T1000 (cell line): ENCODE data around the gene APCDD1L.

ENCODE experiments used
- DNase-seq: peaks from one replicate; lab custom pipeline; 2025; ENCODE audit warnings: mixed read lengths; lab: John Stamatoyannopoulos, UW

Gene APCDD1L

DNA sequence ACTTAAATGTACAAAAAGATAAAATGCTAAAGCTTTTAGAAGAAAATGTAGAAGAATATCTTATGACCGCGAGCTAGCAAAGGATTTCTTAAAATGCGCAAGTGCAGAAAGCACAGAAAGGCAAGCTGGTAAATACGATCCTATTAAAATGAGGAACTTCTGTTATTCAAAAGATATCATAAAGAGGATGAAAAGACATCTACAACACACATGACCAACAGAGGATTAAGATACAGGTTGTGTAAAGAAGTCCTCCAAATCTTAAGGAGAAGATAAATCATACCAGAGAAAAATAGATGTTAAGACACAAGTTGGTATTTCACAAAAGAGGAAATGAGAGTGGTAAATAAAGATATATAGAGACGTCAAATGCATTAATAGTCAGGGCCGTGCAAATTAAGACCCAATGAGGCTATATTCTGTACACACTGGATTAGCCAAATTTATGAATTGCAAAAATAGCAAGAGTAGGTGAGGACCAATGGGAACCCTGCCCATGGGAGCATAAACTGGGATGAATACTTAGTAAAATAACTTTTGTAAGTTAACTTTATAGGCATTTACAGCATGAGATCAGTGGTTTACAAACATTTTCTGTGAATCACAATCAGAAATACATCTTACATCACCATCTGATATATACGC is 23.0 kb downstream of the APCDD1L start:
- no peak for DNase-seq

DNA sequence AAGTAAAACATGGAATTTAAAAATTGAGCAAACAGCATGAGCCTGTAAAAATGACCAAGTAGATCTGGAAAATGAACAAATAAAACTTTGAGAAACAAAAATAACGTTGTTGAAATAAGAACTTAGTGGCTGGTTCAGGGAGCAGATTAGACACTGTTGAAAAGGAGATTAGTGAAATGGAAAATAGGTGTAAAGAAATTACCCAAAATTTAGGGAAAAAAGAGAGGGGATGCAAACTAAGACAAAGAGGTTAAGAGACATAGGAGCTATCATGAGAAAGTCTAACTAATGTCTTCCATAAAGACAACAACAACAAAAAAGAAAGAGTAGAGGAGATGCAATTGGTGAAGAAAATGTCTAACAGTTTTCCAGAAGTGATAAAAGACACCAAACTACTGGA is 29.0 kb downstream of the APCDD1L start:
- DNase-seq, result no peak

DNA sequence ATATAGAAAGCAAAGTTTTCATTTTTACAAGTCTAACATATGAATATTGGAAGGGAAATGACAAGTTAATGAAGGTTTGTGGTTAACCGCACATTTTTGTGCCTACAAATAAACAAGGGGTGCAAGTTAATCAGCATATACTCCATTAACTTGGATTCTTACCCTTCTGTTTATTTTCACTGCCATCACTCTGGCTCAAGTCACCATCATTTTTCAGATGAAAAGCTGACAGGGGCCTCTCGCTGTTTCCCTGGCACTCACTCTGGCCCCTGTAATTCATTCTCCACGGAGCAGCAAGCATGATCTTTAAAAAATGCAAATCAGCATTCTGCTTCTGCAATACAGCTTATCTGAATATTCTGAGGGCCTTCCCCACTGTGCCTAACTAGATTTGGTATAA is 29.8 kb downstream of the APCDD1L start:
- no peak for DNase-seq

DNA sequence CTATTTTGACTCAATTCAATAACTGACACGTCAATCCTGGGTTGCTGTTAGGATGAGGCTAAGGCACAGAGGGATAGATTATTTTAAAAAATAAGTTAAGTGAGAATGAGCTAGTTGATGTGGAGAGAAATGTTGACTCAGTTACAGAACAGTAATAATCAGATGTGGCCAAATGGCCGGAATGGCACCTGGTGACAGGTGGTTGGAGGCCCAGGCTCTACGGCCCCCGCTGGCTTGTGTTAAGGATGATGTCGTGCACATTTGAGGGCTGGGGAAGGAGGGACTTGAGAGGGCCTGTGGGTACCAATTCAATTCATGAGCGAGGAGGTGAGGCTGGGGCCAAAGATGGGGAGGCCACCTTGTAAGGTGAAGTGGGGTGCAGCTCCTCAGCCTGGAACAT is 31.7 kb downstream of the APCDD1L start:
- no peak for DNase-seq

DNA sequence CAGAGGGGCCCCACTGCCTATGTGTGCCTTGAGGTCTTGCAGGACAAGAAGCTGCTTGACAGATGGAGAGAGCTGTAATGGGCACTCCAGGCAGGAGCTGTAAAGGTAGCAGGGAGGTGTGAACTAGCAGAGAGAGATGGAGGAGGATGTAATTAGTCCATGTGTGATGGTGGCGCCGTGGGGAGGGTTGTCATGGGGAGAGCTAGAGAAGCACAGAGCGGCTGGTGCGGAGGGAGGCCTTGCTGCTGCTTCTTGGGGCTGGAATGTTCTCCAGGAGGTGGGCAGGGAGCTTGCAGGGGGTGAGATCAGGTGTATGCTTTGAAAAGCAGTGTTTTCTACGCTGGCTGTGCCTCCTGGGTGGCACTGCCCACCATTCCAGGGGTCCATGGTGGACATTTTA is 32.1 kb downstream of the APCDD1L start:
- DNase-seq, result no peak

DNA sequence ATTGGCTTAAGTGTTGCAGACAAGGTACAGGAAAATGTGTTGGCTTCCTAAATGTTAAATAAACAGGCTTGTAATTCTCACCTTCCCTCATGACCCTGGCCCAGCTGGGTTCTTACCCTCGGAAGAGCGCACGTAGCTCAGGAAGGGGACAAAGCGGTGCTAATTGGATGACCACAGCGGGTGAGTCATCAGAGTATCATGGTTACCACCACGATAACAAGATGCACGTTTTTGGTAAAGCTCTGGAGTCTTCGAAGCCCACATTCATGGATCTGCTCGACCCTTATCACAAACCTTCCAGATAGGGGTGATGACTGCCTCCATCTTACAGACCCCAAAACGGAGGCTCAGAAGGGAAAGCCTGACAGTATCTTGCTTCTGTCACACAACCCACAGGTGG is 32.8 kb downstream of the APCDD1L start:
- no peak for DNase-seq

DNA sequence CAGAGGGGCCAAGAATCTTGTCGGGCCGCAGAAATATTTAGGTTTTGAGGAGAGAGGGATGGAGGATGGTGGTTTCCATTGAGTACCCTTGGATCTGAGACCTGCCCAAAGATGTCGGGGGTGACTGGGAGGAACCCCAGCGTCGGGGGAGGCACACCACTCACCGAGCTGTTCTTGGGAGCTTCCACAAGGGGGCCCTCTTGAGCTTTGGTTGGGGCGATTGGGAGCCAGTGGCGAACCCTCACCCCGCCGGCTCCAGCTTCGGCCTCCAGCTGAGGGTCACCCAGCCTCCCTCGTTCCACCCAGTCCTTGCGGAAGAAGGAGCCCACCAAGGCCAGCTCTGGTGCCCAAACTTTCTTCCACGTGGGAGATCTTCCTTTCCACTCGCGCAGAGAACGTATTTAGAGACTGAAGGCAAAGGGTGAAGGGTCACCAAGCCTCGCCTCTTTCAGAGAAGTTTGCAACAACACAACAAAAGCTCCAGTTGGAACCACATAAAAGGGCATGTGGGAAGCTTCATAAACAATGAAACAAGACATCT is 33.6 kb downstream of the APCDD1L start:
- no peak for DNase-seq

DNA sequence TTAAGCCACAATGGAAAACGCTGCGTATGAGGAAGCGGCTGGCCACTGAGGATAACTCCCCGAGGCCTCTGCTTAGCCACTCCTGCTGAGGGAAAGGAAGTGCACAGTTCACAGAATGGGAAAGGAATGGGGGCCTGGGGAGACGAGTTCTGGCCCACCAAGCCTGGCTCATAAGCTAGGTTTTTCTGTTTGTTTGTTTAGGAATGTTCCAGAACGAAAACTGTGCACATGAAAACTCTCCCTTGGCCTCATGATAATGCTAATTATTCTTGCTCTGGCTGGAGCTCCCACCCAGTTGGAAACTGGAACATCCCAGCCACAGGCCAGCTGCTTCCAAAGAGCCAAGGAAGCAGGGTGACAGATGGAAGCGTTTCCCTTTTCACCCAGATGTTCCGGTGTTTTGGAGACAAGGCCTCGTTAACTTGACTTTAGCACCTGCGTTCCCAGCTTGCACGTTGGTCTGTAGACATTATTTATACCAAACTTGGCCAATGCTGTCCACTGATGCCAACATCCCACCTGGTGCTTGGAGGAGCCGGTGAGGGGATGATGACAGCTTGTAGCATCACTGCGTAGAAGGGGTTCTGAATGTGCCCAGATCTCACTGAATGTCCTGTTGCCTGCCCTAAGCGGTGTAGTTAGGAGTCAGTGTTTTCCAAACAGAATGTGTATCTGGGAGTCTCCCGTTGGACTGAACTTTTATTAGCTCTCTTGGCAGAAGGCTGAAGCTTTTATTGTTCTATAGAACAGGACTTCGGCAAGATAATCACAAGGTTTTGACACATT is 34.5 kb downstream of the APCDD1L start:
- no peak for DNase-seq

DNA sequence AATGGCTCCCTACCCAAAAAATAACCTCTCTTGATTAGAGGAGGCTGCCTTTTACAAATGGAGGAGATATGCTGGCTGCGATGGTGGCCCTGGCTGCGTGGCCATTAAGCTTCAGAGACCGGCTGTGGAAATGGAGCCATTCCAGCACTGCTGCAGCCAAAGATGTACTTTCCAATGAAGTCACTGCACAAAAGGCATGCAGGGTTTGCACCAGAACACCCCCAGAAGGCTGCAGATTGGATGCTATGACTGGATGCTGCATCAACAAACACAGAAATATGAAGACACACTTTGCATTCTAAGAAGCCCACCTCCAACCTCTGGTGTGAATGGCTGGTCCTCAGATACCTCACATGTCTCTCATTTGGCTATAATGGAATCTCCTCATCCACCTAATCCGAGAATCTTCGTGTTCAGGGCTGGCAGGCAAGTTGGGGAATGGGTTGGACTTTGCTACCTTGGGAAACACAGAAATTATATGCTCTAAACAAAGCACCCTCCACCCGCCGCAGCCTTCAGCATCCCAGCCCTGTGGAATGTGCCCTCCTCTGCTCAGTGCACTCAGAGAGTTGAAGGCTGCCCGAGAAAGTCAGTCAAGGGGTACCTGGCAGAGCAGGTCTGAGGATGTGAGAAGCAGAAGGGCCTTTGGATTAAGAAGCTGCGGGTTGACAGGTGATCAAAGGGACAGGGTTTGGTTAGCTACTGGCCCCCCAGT is 35.3 kb downstream of the APCDD1L start:
- DNase-seq, result no peak

DNA sequence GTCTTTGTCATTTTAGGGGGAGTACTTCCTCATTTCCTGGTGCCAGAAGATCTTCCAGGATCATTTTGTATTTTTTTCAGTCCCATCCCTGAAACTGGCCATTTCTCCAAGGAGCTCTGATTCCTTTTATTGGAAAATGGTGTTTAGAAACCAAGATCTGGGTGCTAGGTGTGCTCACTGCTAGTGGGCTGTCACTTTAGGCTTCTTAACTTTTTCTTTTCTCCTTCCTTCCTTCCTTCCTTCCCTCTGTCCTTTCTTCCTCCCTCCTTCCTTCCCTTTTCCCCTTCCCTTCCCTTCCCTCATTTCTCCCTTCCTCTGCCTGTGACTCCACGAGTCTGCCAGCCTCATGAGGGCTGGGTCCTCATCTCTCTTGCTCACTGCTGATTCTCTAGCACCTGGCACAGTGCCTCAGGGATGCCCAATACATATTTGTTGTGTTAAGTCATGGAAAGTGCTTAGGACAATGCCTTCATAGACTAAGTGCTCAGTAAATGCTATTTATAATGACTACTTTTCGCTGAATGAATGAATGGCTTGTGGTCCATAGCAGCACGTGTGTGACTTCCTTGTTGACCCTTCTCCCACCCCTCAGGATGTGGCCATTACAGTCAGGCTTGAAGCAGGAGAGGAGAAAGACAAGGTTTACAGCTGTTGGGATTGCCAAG is 36.9 kb downstream of the APCDD1L start:
- DNase-seq, result no peak

DNA sequence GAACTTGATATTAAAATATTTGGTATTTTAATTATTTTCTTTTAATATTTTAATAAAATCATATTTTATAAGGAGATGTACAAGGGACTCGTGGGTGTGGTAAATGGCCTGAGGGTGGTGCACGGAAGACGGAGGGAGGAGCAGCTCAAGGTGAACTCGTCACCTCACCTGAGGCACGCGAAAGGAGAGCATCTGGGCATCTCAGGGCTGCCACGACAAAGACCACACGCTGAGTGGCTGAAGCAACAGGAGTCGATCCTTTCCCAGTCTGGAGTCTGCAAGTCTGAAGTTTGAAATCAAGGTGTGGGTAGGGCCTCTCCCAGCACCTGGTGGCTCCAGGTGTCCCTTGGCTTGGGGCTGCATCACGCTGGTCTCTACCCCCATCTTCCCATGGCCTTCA is 39.7 kb downstream of the APCDD1L start:
- no peak for DNase-seq

DNA sequence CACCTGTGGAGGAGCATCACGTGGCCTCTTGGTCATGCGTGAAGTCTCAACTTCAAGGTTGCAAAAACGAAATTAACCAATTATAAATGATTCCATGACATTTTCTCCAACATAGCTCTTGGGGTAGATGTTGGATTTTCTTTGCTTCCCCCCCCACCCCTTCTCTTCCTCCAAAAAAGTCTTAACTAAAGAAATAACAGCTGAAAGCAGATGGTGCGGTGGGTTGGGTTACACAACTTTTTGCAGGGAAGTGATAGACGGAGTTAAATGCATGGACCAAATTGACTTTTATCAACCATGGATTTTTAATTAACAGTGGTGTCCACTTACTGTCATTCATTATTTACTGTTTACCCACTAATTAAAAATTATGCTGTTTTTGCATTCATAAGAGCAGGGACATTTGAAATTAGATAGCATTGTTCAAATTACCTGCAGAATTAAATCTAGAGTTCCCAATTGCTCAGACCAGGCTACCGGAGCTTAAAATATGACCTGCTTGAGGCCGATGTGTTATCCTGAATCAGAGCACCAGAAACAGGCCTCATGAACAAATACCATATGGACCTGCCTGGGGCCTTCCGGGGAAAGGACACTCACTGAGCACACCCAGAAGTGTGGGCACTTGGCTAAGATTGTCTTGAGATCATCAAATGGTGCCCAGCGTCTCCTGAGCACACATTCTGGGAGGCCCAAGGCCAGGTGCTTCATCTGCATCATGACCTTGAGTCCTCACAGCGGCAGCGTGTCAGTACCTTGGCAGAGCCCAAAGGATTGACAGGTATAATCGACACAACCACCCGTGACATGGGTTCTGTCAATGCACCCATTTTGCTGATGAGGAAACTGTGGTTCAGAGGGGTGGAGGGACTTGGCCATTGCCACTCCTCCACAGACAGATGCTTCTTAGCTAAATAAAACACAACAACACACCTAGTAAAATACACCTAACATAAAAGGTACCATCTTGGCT is 41.5 kb downstream of the APCDD1L start:
- DNase-seq, result no peak

DNA sequence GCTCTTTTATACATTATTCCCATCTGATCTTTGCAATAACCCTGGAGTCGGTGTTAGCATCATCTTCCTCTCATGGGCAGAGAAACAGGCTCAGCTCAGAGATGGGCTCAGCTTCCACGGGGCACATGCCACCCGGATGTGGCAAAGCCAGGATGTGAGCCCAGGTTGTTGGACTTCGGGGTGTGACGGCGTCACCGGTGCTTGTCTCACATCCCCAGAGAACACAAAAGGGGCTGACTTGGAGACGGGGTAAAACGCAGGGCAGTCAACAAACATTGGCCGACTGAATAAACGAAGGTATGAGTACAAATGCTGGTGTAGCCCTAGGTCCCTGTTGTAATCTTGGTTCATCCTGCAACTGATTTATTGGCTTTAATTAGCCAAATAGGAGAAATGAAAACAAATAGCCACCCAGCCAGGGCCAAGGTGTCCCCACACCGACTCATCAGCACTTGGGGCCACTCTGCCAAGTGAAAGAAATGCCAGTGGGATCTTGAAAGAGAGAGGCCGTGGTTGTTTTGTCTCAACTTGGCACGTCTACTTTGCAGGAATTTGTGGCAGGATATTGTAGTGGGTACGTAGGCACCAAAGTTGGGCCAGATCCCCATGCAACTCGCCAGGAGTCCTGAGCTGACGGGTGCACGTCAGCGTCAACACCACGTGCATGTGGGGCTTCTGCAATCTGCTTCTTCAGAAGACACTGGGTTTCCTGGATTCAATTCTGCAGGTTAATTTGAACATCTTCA is 42.8 kb downstream of the APCDD1L start:
- DNase-seq, result no peak

DNA sequence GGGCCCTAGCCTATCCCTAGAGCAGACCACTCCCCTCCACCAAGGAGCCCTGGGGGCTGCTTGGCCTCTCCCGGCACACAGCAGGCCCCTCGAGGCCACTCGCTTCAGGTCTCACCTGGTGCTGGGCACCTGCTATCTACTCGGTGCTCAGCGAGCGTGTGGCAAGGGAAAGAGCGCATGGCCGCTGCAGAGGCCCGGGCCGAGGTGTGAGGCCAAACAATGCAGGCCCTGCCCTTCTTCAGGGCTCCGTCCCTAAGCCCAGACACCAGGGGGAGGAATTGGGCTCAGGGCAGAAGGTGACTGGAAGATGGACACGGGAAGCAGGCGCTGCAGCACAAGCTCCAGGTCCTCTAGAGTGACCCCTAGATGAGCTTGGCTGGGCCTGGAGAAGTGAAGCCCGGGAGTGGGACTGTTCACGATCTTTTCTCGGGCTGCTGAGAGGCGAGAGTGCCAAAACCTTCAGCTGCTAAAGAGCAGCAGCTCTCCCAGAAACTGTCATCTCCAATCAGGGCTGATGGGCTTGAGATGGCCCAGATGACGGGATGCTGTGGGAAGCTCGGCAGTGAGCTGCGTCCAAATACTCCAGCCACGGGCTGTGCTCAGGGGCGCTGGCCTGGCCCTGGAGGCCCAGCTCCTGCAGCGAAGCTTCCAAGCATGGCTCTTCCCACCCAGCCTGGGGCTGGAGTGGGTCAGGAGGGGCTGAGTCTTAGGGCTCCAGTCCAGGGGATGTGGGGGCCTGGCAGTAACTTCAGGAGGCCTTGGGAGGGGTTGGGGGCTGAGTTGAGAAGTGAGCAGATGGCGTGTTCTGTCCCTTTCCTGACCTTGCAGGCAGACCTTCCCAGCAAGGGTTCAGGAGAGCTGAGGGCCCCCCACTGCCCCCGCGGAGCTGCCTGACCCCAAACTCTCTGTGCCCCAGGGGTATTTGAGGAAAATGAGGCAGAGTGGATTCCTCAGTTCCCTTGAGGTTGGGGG is 43.7 kb downstream of the APCDD1L start:
- DNase-seq, result no peak

DNA sequence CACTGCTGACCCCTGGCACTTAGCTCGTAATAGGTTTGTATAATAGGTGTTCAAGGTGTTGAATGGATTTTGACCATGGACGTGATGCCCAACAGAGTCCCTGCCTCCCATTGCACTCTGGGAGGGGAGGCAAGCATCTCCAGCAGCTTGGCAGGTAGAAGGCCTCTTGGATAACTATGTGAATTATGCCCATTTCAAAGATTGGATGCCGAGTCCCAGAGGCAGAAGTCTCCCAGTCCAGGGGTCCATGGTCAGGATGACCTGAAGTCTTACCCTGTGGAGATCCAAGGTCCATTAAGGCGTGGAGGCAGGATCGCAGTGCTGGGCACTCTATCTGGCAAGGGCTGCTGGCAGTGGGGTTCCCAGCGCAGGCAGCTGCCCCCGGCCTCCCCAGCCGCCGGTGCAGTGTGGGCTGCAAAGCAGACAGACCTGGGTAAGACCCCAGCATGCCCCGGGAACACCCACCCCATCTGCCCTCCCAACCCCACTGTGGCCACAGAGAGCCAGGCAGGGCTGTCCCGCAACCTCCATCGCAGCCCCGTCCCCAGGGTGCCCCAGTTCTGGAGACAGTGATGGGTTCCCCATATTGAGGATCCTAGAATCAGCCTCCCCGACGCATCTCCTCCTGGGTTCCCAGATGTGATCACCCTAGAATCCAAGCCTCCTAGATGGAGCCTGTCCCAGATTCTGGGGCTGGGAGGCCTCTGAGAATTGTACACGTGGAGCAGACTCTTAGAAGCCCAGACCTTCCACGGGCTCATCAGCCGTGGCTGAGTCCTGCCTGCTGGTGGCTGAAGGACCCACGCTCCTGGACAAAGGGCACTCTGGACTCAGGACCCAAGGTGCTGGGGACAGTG is 44.6 kb downstream of the APCDD1L start:
- DNase-seq, result no peak

DNA sequence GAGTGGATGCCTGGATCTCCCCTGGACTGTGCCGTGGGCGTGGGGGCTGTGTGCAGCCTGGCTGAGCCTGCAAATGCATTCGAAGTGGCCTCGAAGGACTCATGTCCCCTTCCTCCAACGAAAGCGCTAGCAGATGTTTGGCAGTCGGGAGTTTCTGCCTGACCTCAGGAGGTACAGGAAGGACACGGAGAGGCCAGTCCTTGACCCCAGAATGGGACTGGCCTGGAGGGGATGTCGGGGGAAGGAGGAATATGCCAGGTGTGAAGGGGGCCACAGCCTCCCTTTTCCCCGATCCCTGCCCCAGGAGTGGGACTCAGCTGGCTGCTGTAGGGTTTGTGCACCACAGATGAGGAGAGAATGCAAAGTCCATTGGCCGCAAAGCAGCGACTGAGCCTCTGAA is 45.6 kb downstream of the APCDD1L start:
- no peak for DNase-seq

DNA sequence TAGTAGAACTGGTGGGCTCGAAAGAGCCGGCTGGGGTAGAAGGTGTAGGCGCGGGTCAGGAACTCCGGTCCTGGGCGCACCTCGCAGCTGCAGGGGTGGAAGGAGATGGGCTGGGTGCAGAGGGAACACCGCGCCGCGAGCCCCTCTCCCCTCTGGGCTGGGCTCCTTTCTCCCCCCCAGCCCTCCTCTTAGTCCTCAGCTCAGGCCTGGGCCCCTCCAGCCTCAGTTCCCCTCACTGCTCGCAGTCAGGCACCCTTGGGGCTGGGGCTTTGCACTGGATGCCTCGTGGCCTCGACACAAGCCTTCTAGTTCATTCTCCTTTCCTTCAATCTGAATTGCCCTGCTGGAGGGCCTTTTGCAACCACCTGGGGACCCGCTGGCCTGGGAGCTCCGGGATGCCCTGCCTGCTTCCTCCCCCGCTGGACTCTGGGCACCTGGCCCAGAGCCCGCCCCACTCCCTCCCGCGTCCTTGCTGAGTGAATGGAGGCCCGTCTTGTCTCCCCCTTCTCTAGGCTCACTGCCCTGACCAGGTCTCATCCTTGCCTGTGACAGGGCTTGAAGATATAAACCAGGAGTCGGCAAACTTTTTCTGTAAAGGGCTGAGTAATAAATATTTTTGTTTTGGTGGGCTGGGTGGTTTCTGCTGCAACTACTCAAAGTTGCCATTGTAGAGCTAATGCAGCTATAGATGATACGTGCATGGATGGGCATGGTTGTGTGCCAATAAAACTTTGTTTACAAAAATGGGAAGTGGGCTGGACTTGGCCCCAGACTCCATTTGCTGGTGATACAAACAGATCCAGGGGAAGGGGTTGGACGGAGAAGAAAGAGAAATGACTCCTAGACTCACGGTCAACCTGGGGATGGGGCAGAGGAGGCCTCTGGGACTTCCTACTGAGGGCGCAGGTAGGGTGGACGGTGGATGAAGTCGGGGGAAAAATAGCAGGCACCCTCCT is 47.3 kb downstream of the APCDD1L start:
- DNase-seq, result no peak
